CD4-positive, alpha-beta memory T cell (primary cell): ENCODE measurements around the gene PLAC1. TPM values are rescaled to one million over a fixed set of nuclear protein-coding genes. Genes with fewer than 3 reads are reported as not detected.

ENCODE experiments used
- CTCF ChIA-PET: fragments of 350-600 bp; sonication (Branson Sonifier 250); formaldehyde crosslinking; loops from one replicate; lab custom pipeline; 2021; ENCODE audit warnings: inconsistent platforms; ENCODE audit not compliant: partially characterized antibody; lab: Charles Lee
- POLR2A ChIA-PET: fragments of 350-600 bp; sonication (Branson Sonifier 250); formaldehyde crosslinking; loops from one replicate; lab custom pipeline; 2021; ENCODE audit not compliant: partially characterized antibody; lab: Charles Lee
- DNase-seq, 5 donors: peaks; one replicate each; pipeline versions ENCODE4 v3.0.0 to v3.0.0-alpha.2; 2020 to 2022; ENCODE audit warnings: mixed read lengths in 1 of 5
- H3K27ac ChIP-seq: one replicate; pipeline ENCODE4 v1.7.0; 2013; ENCODE audit warnings: low read depth, low read length
- H3K27me3 ChIP-seq: 2 replicates; pipeline ENCODE4 v1.7.0; 2013; ENCODE audit warnings: mild to moderate bottlenecking, low read length, moderate library complexity; ENCODE audit not compliant: insufficient read depth
- H3K36me3 ChIP-seq: 2 replicates; pipeline ENCODE4 v1.7.0; 2013; ENCODE audit warnings: mild to moderate bottlenecking, low read length, moderate library complexity; ENCODE audit not compliant: insufficient read depth
- H3K4me1 ChIP-seq: 2 replicates; pipeline ENCODE4 v1.7.0; 2013; ENCODE audit warnings: mild to moderate bottlenecking, low read length, moderate library complexity; ENCODE audit not compliant: insufficient read depth
- H3K4me3 ChIP-seq, 2 donors: one replicate each; pipeline ENCODE4 v1.7.0; 2013; ENCODE audit warnings: low read length in 2 of 2, mild to moderate bottlenecking in 1 of 2
- H3K9me3 ChIP-seq, 2 donors: one replicate each; pipeline ENCODE4 v1.7.0; 2013; ENCODE audit warnings: low read length in 2 of 2, control low read depth in 1 of 2; ENCODE audit not compliant: control insufficient read depth in 1 of 2
- H3K27ac Mint-ChIP-seq, 7 donors: one replicate each; pipeline ENCODE4 v1.8.0; 2020 to 2021; ENCODE audit warnings: mixed read lengths in 7 of 7, mild to moderate bottlenecking in 6 of 7, inconsistent platforms in 3 of 7, moderate library complexity in 3 of 7
- H3K27me3 Mint-ChIP-seq, 2 donors: one replicate each; pipeline ENCODE4 v1.8.0; 2020 to 2021; ENCODE audit warnings: mixed read lengths in 2 of 2
- H3K36me3 Mint-ChIP-seq, 2 donors: one replicate each; pipeline ENCODE4 v1.8.0; 2020 to 2021; ENCODE audit warnings: mixed read lengths in 2 of 2, inconsistent platforms in 1 of 2, mild to moderate bottlenecking in 1 of 2
- H3K4me1 Mint-ChIP-seq, 4 donors: one replicate each; pipeline ENCODE4 v1.8.0; 2020 to 2021; ENCODE audit warnings: mixed read lengths in 4 of 4, mild to moderate bottlenecking in 1 of 4
- H3K4me3 Mint-ChIP-seq, 8 donors: one replicate each; pipeline ENCODE4 v1.8.0; 2020 to 2021; ENCODE audit warnings: mixed read lengths in 8 of 8, mild to moderate bottlenecking in 7 of 8, moderate library complexity in 6 of 8, inconsistent platforms in 3 of 8
- H3K9me3 Mint-ChIP-seq, 8 donors: one replicate each; pipeline ENCODE4 v1.8.0; 2020 to 2021; ENCODE audit warnings: mixed read lengths in 8 of 8, mild to moderate bottlenecking in 5 of 8, inconsistent platforms in 3 of 8, moderate library complexity in 1 of 8
- intact Hi-C: fragments of 100-400 bp; cut with micrococcal nuclease; formaldehyde crosslinking; loops from one replicate; pipeline ENCODE4 v1.15.1; 2023
- polyA plus RNA-seq, 2 donors: library from polyadenylated mRNA; unstranded; fragments of 300-500 nt; fragmentation: Illumina TruSeq; gene quantifications; one replicate each; pipeline ENCODE4 v1.2.3, GENCODE V29; 2021
- total RNA-seq, 2 experiments: library from RNA; stranded (reverse); gene quantifications; one replicate each; pipeline ENCODE4 v1.2.3, GENCODE V29; 2021

The PLAC1 gene
- total and polyA plus RNA-seq, 4 experiments from 2014 or later, result not detected

DNA sequence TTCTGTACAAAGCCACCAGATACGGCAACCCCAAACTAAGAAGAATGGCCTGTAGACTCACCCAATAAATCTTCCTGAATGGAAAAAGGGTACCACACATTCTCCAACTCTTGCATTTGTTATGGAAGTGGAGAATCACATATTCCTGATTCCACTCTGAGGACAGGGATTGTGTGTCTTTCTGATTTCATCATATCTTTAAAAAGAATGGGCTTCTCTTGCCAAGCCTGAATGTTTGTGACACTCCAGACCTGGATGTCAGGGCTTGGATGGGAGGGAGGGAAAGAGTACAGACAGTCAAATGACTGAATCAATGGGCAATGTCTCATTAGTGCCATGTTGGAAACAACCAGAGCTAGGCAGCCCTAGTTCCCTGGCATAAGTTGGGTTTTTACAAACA is 77.4 kb downstream of the PLAC1 start:
- H3K4me1 Mint-ChIP-seq, result no peaks in the 10 kb centered on the region
- ChIA-PET POLR2A (no interaction called here), CTCF (no interaction called here)
- no peak overlapping the region for H3K4me3 ChIP-seq
- no peaks in the 10 kb centered on the region for H3K27me3 ChIP-seq
- H3K27ac ChIP-seq, result no peak overlapping the region
- H3K27me3 Mint-ChIP-seq, result no peaks in the 10 kb centered on the region
- H3K27ac Mint-ChIP-seq, result no peak overlapping the region
- no peaks in the 10 kb centered on the region for H3K9me3 ChIP-seq
- H3K9me3 Mint-ChIP-seq, result peaks cover 0 to 2% (median 0%) of the 10 kb centered on the region in 8 donors
- no peaks in the 10 kb centered on the region for H3K36me3 Mint-ChIP-seq
- no peaks in the 10 kb centered on the region for H3K36me3 ChIP-seq
- intact Hi-C loops, result no loop called here
- DNase-seq, result no peak
- no peaks in the 10 kb centered on the region for H3K4me1 ChIP-seq
- H3K4me3 Mint-ChIP-seq, result no peak overlapping the region

DNA sequence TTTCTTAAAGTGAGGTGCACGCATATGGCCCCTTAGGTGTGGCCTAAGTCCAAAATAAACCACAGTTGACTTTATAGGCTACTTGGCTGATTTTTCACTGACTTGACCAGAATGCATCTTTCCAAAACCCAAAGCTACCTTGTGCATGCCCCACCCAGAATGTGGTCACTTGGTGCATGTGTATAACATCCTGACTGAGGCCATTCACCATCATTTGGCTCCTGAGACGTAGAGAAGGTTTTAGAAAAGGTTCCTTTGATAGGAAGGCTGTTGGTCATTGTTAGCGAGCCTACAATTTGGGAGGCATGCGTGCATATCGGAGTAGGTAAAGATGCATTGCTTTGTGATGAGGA is 84.6 kb downstream of the PLAC1 start:
- H3K4me3 Mint-ChIP-seq, result no peak overlapping the region
- H3K9me3 Mint-ChIP-seq, result peaks cover 0 to 2% (median 0%) of the 10 kb centered on the region in 8 donors
- H3K4me1 Mint-ChIP-seq, result no peaks in the 10 kb centered on the region
- no peaks in the 10 kb centered on the region for H3K27me3 ChIP-seq
- ChIA-PET CTCF (no interaction called here), POLR2A (no interaction called here)
- intact Hi-C loops, result no loop called here
- H3K27ac ChIP-seq, result no peak overlapping the region
- H3K4me1 ChIP-seq, result no peaks in the 10 kb centered on the region
- H3K4me3 ChIP-seq, result no peak overlapping the region
- H3K36me3 Mint-ChIP-seq, result no peaks in the 10 kb centered on the region
- no peaks in the 10 kb centered on the region for H3K36me3 ChIP-seq
- no peaks in the 10 kb centered on the region for H3K9me3 ChIP-seq
- no peak for DNase-seq
- H3K27ac Mint-ChIP-seq, result no peak overlapping the region
- no peaks in the 10 kb centered on the region for H3K27me3 Mint-ChIP-seq

DNA sequence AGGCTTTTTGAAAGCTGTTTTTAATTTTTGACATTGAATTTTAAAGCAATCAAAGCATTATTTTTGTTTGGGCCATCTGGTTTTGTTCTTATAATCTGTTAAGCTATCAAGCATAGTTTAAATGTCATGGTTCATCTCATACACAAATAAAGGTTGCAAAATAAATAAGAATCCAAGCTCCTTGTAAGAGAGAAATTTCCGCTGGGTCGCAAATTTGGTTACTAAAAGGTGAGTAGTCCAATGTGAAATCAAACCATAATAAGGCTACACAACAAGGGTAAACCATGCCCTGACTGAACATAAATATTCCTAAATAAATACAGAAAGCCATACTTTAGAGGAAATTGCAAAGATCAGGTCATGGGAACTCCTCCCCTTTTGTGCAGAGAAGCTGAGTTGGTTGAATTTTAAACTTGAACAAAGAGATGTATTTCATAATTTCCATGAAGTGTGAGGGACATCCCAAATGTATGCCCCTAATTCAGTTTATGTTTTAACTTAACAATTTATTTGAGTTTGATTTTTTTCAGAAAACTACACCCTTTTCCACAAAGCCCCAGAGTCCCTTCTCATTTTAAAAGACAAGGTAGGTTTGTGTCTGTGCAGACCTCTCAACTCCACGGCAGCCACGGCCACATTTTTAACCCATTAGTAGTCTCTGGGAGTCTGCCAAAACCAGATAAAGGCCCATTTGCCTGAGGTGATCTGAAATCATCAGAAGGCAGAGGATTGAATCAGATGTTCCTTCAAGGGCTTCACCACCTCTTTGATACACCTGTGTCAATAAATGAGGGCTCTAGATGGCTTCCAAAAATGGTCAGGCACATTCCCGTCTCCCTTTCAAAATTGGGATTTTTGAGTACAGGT is 85.2 kb downstream of the PLAC1 start:
- Mint-ChIP-seq H3K27ac (no peak overlapping the region), H3K36me3 (no peaks in the 10 kb centered on the region), H3K4me1 (no peaks in the 10 kb centered on the region), H3K9me3 (peaks cover 0 to 2% (median 0%) of the 10 kb centered on the region in 8 donors), H3K4me3 (no peak overlapping the region), H3K27me3 (no peaks in the 10 kb centered on the region)
- Histone ChIP-seq H3K27me3 (no peaks in the 10 kb centered on the region), H3K9me3 (no peaks in the 10 kb centered on the region), H3K4me3 (no peak overlapping the region), H3K4me1 (no peaks in the 10 kb centered on the region), H3K36me3 (no peaks in the 10 kb centered on the region), H3K27ac (no peak overlapping the region)
- intact Hi-C loops, result no loop called here
- POLR2A ChIA-PET, result no interaction called here
- CTCF ChIA-PET, result no interaction called here
- DNase-seq, result no peak

DNA sequence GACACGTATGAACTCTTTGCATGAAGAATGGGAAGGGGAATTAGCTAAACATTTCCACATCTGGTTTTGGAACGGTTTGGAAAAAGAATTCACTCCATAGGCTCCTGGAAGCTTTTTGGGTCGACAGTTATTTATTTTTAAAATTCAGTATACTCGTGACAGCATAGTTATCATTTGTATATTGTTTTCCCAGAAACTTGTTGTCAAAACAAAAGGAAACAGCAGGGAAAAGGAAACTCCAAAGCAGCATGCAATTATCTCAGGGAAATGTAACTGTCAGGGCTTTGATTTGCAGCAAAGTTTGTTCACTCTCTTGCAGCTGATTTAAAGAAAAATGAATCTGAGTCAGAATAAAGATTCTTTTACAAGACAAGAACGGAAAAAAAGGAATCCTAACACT is 86.5 kb downstream of the PLAC1 start:
- Mint-ChIP-seq H3K4me3 (no peak overlapping the region), H3K4me1 (no peaks in the 10 kb centered on the region), H3K36me3 (no peaks in the 10 kb centered on the region), H3K9me3 (no peaks in the 10 kb centered on the region), H3K27me3 (no peaks in the 10 kb centered on the region), H3K27ac (no peak overlapping the region)
- no peak overlapping the region for H3K27ac ChIP-seq
- H3K9me3 ChIP-seq, result no peaks in the 10 kb centered on the region
- intact Hi-C loops, result no loop called here
- H3K27me3 ChIP-seq, result no peaks in the 10 kb centered on the region
- DNase-seq, result no peak
- no peak overlapping the region for H3K4me3 ChIP-seq
- H3K4me1 ChIP-seq, result no peaks in the 10 kb centered on the region
- ChIA-PET CTCF (no interaction called here), POLR2A (no interaction called here)
- H3K36me3 ChIP-seq, result no peaks in the 10 kb centered on the region

DNA sequence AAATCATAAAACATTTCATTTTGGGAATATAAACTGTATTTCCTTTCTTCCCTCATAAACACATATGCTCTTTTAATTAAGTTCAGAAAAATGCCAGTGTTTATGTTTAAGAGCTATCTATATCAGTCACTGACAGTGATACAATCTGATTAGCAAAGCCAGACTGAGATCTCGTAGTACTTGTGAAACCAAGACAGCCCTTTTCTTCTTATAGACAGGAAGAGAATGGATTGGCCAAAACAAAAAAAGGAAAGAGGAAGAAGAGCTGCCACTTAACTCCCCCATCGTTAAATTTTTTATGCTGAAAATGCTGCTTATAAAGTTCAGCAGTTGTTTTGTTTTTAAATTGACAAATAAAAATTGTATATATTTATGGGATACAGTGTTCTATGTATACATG is 87.4 kb downstream of the PLAC1 start:
- no peaks in the 10 kb centered on the region for H3K36me3 Mint-ChIP-seq
- CTCF ChIA-PET, result no interaction called here

DNA sequence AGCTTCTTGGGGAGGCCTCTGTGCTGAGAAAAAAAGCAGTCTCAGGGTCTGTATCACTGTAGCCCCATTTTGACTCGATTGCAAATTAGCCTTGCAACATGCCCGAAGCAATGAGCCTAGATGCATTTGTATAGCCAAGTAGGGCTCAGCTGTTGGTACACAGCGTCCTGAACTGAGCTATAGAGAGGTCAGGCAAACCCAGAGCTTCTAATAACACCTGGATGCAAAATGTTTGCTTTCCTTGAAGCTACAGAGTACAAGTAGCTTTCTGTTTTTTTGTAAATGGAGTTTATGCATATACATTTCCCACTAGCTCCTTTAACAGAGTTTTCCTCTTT is 87.8 kb downstream of the PLAC1 start:
- H3K36me3 ChIP-seq, result no peaks in the 10 kb centered on the region
- no peak overlapping the region for H3K4me3 Mint-ChIP-seq
- peaks cover 0 to under 1% of the 10 kb centered on the region in 2 donors for H3K27me3 Mint-ChIP-seq
- no peaks in the 10 kb centered on the region for H3K9me3 Mint-ChIP-seq
- ChIA-PET POLR2A (no interaction called here), CTCF (no interaction called here)
- peaks cover 0 to 1% (median 0%) of the 10 kb centered on the region in 4 donors for H3K4me1 Mint-ChIP-seq
- H3K27me3 ChIP-seq, result no peaks in the 10 kb centered on the region
- H3K4me3 ChIP-seq, result no peak overlapping the region
- no peaks in the 10 kb centered on the region for H3K9me3 ChIP-seq
- DNase-seq, result no peak
- no peaks in the 10 kb centered on the region for H3K4me1 ChIP-seq
- intact Hi-C loops, result no loop called here
- H3K27ac ChIP-seq, result no peak overlapping the region
- no peak overlapping the region for H3K27ac Mint-ChIP-seq
- no peaks in the 10 kb centered on the region for H3K36me3 Mint-ChIP-seq

More for the DNA sequence above, 87.4 kb downstream of the PLAC1 start:
- Mint-ChIP-seq H3K4me1 (peaks cover 0 to 1% (median 0%) of the 10 kb centered on the region in 4 donors), H3K27me3 (no peaks in the 10 kb centered on the region), H3K27ac (no peak overlapping the region), H3K9me3 (no peaks in the 10 kb centered on the region), H3K4me3 (no peak overlapping the region)
- Histone ChIP-seq H3K27ac (no peak overlapping the region), H3K36me3 (no peaks in the 10 kb centered on the region), H3K27me3 (no peaks in the 10 kb centered on the region), H3K9me3 (no peaks in the 10 kb centered on the region), H3K4me3 (no peak overlapping the region), H3K4me1 (no peaks in the 10 kb centered on the region)
- intact Hi-C loops, result no loop called here
- POLR2A ChIA-PET, result no interaction called here
- no peak for DNase-seq

DNA sequence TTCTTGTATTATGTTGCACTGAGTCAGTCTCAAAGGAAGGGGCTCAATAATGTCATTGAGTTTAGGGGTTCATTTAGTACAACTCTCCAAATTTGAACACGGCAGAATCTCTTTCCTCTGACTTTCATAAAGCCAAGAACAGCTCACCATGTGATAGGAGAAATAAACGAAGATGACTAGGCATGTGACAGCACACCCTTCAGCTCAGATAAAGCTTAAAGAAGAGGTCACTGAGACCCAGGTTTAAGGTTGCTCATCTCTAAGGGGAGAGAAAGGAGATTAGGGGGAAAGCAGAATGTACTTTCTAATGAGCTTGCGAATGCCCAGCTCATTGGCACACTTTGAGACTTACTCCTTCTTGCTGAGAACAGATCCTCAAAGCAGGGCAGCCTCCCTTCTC is 89.0 kb downstream of the PLAC1 start:
- H3K27me3 Mint-ChIP-seq, result peaks cover 0 to 2% of the 10 kb centered on the region in 2 donors
- H3K36me3 Mint-ChIP-seq, result no peaks in the 10 kb centered on the region
- CTCF ChIA-PET, result no interaction called here
- H3K27me3 ChIP-seq, result no peaks in the 10 kb centered on the region
- H3K36me3 ChIP-seq, result no peaks in the 10 kb centered on the region
- H3K27ac Mint-ChIP-seq, result no peak overlapping the region
- no peaks in the 10 kb centered on the region for H3K9me3 Mint-ChIP-seq
- H3K9me3 ChIP-seq, result no peaks in the 10 kb centered on the region
- POLR2A ChIA-PET, result no interaction called here
- no peak overlapping the region for H3K4me3 Mint-ChIP-seq
- no peak for DNase-seq
- no peak overlapping the region for H3K4me3 ChIP-seq
- no peak overlapping the region for H3K27ac ChIP-seq
- intact Hi-C loops, result no loop called here
- peaks cover 0 to 1% (median 0%) of the 10 kb centered on the region in 4 donors for H3K4me1 Mint-ChIP-seq
- H3K4me1 ChIP-seq, result no peaks in the 10 kb centered on the region
